HG03432 (cell line): ENCODE results near the gene TRIM28.
"Not testable (repeated sequence)": the region's sequence is repeated elsewhere in the genome, so short reads cannot be mapped to it uniquely, and the experiment has no call there.

Source experiments
- ATAC-seq: cut with Tn5 transposase; IDR thresholded peaks from one replicate; pipeline ENCODE4 v1.9.1; 2021; ENCODE audit warnings: mild to moderate bottlenecking, moderate library complexity; ENCODE audit not compliant: unreplicated experiment

TRIM28 gene

DNA sequence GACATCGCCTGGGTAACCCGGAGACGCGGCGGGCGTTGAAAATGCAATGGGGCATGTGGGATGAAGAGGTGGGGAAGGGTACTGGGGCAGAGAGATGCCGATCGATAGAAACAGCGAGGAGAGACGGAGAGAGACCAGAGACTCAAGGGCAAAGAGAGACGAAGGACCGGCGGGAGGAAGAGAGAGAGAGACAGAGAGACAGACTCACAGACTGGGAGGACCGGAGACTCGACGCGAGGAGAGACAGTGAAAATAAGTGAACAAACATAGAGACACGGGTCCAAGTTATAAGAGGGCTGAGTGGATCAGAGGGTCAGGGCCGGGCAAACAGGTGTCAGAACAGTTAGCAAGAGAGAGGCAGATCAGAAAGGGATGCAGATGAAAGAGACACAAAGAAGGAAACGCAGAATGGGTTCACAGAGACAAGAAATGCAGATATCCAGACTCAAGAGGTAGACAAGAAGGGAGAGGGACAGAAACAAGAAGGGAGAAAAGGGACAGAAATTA is 29.8 kb downstream of the TRIM28 start:
- no peak for ATAC-seq

GRCh38 chr19:58575183-58576041 is 31.5 kb downstream of the TRIM28 start:
- ATAC-seq: peak; percentile 47

DNA sequence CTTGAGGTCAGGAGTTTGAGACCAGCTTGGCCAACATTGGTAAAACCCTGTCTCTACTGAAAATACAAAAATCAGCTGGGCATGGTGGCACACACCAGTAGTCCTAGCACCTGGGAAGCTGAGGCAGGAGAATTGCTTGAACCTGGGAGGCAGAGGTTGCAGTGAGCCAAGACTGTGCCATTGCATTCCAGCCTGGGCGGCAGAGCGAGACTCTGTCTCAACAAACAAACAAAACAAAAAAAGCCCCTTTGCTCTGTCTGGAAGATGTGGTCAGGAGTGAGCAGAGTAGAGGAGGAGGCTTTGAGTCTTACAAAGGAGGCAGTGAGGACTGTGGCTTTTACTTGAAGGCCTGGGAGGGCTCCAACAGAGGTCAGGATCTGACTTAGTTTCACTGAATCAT is 33.7 kb downstream of the TRIM28 start:
- not testable (repeated sequence) for ATAC-seq

- no peak for ATAC-seq
Measured at GRCh38 chr19:58578012-58578925, 34.4 kb downstream of the TRIM28 start.

DNA sequence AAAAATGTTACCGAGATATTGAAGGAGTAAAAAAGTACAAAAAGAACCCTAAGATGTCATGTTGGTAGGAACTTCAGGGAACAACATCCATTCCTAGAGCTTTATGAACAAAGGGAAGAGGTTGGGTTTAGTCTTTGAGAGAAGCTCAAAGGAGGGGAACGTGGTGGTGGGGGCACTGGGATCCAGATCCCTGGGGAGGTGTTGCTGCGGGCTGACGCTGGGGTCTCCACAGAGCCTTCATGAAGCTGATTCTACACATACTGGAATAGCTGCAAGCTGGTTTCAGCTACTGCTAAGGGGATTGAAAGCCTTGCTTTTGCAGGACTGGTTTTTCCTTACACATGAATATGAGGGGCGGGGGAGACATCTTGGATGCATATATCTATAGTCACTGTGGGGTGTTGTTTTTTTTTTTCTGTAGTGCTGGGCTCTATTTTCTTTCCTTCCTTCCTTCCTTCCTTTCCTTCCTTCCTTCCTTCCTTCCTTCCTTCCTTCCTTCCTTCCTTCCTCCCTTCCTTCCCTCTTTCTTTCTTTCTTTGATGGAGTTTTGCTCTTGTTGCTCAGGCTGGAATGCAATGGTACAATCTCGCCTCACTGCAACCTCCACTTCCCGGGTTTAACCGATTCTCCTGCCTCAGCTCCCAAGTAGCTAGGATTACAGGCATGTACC is 35.7 kb downstream of the TRIM28 start:
- ATAC-seq: no peak

DNA sequence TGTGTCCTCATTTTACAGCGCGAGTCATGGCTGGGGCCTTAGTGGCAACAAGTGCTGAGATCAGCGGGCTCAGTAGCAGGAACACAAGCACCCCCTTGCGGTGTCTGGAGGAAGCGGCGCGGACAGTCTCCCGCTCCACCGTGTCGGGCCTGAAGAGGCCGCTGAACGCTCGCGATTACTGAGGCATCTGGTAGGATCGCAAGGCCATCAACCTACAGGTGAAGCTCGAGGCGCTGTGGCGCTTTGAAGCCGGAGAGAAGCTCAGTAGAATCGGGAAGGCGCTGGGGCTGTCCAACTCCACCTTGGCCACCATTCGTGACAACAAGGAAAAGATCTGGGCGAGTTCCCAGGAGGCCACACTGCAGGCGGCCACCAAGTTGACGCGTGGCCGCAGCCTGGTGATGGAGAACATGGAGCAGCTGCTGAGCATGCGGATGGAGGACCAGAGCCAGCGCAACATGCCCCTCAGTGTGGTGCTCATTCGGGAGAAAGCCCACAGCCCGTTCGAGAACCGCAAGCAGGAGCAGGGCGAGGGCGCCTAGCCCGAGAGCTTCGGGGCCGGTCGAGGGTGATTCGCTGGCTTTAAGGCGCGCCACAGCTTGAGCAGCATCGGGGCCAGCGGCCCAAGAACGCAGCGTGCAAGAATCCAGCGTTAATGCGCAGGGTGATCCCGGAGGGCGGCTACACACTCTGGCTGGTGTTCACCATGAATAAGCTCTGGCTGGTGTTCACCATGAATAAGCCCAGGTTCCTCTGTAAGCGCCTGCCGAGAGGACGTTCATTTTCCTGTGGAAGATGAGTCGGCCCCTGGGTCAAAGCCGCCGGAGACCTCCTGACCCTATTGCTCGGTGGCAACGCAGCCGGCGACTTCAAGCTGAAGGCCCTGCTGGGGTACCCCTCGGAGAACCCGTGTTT is 37.6 kb downstream of the TRIM28 start:
- ATAC-seq: peak; percentile 78

- no peak for ATAC-seq
Measured at GRCh38 chr19:58582985-58583384, 39.1 kb downstream of the TRIM28 start.

GRCh38 chr19:58584498-58585441 is 40.9 kb downstream of the TRIM28 start:
- no peak for ATAC-seq

DNA sequence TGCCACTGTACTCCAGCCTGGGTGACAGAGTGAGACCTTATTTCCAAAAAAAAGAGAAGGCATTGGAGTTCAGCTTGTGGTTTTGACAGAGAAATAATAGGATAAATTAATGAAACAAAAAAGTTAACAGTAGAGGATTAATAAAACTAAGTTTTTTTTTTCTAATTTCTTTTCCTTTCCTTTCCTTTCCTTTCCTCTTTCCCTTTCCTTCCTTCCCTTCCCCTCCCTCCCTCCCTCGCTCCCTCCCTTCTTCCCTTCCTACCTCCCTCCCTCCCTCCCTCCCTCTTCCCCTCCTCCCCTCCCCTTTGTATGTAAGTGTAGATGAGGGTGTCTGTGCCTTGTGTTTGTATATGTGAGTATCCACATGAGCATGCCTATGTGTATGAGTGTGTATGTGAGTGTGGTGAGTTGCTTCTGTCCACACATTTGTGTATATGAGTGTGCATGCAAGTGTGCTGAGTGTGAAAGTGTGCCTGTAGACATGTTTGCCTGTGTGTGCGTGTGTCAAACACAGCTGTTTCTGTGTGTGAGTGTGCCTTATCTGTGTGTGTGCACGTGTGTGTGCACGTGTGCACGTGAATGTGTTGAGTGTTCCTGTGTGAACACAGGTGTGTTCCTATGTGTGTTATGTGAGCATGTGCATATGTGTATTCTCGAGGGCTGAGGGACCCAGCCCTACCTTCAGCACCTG is 41.7 kb downstream of the TRIM28 start:
- ATAC-seq: no peak

GRCh38 chr19:58586133-58586765 is 42.4 kb downstream of the TRIM28 start:
- no peak for ATAC-seq
